Left renal cortex interstitium (tissue), 4 donors: ENCODE measurements around the gene WDR64. TPM values are rescaled to one million over a fixed set of nuclear protein-coding genes. Genes with fewer than 3 reads are reported as not detected.
A peak's percentile ranks its signal among the peaks of the same experiment; 100 is the strongest.

Experiments
- DNase-seq, 4 donors: peaks; one replicate each; pipeline ENCODE4 v3.0.0-alpha.2; 2013; ENCODE audit warnings: low read depth in 4 of 4, low spot score in 2 of 4, missing footprints in 1 of 4
- polyA plus RNA-seq, 4 donors: library from polyadenylated mRNA; unstranded; fragments of 120-200 nt; gene quantifications; one replicate each; pipeline ENCODE4 v1.2.1, GENCODE V29; 2013; ENCODE audit not compliant: insufficient read length in 4 of 4

Gene WDR64
- polyA plus RNA-seq, 4 donors: 0.20 to 1.5 (median 0.31) TPM

DNA sequence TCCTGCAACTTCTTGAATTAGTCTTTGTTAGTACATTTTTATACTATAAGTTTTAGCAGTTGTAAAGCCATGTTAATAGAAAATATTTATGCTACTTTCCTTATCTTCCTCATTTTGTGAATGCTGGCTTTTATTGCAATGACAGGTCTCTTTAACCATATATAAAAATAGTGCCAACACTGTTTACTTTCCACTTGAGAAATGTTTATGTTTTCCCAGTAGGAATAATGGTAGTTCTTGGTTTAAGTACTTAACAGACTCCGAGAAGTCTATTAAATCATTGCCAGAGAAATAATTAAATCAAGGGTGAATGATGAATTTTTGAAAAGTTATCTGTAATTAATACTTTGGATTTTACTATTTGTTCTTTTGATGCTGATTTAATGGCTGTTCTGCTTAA is 21.6 kb upstream of the WDR64 start:
- DNase-seq: no peak

DNA sequence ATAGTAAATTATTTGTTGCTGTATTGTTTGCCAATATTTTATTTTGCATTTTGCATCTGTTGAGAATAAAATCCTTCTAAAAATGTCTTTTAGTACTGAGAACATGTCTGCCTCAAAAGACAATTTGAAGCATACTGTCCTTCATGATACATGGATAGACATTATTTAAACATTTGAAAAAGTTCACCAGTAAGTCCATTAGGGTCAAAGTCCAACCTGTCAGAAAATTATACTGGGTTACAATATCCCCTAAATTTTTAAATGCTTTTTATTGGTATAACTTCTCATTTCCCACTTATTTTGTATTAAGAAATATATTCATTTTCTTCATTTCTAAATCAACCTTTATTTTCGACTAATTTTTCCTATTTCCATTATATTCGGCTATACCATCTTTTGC is 21.2 kb upstream of the WDR64 start:
- no peak for DNase-seq

DNA sequence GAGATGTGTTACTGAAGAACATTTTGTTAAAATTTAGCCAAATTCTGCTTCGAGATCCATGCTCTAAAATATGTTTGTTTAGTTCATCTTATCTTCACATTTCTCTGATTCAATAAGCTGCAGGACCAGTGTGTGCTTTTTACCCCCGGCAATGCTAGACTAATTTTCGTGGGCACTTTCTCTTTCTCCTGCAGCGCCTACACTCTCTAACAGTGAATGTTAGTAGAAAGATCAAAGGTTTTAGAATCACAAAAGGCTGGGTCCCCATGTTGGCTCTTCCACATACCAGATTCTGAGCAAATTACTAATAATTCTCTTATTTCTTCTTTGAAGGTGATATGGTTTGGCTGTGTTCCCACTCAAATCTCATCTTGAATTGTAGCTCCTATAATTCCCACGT is 20.4 kb upstream of the WDR64 start:
- no peak for DNase-seq

DNA sequence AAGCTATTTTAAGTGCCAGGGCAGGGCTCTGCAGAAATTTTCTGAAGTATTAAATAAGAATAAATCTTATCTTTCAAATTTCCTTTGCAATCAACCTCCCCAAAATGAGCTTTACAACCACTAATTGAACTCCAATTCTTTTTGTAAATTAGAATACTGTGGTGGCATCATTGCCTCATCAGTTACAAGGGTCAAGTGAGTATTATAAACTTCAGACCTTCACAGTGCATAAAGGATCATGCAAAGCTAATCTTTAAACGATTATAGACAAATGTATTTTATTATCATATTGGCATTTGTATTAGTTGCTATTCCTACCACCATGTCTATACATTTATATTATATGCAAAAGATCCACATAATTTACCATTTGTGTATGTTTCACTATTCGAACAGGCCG is 19.1 kb upstream of the WDR64 start:
- no peak for DNase-seq

DNA sequence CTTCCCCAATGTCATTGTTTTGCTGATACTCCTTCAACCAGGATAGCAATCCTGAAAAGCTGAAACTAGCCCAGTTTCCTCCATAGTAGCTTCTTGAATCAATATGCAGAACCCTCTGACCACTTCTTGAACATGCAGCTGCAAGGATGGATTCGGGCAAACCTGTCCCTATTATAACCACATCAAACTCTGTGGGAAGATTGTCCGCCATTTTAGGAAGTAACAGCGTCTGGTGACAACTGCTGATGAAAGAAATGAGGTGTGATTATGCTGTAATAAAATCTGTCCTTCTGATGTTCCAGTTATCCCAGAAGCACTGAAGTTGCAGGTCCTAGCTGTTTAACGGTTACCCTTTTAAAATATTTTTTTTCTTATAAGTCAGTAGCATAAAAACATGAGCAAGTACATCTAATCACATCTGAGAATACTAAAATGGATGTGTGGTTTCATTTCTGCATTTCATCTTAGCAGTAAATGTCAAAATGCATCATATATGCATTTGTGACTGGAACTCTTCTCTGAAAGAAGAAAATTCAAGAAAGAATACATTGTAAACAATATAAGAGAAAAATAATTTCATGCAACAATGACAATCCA is 16.4 kb upstream of the WDR64 start:
- DNase-seq: no peak

DNA sequence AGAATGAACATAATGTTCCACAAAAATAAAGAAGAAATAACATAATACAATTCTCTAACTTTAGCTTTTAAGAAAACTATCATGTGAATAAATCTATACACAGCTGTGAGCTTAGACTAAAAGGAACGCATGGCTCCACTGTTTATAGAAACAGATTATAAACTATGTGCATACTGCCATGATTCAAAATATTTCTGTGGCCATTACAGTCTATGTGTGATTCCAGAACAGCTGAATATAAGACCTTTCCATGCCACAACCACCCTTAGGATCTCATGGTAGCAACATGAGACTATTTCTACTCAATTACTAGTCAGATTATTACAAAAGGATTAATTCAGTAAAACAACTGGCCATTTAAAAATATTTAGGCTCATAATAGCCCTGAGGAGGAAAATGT is 15.8 kb upstream of the WDR64 start:
- no peak for DNase-seq

DNA sequence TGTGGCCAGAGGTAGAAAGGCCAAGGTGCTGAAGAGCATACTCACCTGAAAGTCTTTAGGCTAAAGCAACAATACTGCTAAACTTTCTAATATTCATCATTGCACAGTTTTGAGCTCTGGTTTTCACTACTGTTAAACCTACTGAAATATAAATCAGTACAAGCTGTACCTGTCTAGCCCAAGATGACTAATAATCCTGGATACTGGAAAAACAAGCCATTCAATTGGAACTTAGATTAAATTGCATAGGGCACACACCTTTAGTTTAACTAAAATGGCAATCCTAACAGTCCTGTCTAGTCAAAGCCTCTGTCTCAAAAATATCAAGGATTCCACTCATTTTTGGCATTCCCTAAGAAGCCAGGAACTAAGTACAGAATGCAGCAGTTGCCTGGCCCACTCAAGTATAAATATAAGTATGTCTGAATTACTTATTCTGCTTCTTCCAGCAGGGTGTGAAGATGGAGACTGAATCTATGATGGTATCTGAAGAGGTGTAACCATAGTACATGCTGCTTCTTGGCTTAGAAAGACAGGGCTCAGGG is 15.0 kb upstream of the WDR64 start:
- no peak for DNase-seq

DNA sequence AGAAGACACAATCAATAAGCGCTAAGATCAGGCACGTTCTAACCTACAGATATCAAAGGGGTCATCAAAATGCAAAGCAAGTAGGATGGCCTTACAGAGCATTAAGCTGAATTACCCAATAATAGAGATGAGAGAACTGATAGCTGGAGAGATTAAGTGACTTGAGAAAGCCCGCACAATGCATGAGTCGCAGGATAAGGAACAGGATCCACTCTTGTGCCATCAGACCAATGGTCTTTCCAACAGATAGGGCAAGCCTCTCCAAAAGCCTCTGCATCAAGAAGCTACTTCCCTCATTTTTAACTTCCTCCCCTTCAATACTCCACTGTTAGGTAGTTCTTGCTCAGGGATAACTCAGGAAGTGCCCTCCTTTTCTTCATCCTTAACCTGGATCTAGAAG is 14.5 kb upstream of the WDR64 start:
- no peak for DNase-seq

DNA sequence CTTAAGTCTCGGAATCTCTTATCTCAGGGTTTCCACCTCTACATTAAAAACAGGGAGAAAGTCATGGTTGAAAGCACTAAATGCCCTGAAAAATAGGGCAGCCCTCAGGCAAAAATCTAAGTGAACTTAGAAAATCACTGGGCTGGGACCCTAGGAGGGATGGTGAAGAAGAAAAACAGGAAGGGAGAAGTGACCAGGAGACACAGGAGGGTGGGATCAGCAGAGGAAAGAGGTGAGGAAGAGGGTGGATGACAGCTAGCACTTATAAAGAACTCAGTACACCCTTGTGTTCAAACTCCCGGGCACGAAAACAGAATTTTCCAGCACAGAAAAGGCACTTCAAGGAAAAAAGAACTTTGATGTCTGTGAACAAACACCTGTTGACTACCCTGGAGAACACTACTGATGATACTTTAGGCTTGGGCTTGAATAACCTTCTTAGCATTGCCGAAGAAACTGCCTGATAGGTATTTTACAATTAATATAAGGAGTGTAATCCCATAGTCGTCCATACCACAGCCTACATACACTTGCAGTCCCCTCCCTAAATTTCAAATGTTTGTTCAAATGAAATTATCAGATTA is 13.9 kb upstream of the WDR64 start:
- no peak for DNase-seq

DNA sequence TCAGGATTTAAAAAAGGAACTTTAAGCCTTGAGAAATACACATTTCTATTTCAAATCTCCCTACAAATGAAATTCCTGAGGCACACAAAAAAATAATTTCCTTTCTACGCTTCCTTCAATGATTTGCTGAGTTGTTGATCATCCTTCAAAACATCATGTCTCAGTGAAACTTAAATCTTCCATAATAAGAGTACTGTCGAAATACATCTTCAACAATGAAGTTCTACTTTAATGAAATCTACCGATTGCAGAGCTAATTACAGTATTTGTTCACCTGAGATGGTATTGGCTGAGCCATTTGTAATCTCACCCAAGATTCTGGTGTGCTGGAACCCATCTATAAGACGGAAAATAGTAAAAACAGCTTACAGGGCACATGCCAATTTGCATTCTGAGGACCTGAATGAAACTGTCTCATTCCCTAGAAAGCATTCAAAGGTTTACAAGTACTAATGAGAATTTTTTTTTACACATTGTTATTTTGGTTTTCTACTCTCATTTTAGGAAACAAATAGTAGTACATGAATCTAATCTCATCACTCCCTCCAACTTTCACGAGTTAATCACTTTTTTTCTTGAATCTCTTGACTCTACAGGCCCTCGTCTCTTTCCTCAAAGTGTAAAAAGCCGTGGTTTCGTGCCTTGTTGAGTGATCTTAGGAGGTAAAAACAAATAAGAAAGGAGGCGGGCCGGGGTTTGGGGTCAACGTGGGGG is 13.0 kb upstream of the WDR64 start:
- DNase-seq: no peak

DNA sequence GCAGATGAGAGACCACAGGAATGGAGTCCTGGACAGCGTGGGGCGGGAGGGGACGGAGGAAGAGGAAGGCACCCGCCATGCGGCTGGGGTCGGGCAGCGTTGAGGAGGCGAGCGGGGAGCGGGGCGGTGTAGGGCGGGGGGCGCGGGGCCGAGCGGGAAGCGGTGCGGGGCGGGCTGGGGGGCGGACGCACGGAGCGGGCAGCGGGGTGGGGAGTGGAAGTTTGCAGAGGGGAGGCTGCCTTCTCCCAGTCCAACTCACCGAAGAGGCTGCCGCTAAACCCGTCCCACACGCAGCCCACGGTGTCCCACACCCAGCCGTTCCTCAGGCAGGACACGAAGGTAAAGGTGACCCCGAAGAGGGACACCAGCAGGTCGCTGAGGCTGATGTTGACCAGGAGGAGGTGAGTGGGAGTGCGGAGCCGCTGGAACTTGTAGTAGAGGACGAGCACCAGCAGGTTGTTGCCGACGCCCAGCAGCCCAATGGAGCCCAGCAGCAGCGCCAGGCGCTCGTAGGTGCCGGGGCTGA is 12.4 kb upstream of the WDR64 start:
- peak in 1 of 4 donors; percentile 50 for DNase-seq

DNA sequence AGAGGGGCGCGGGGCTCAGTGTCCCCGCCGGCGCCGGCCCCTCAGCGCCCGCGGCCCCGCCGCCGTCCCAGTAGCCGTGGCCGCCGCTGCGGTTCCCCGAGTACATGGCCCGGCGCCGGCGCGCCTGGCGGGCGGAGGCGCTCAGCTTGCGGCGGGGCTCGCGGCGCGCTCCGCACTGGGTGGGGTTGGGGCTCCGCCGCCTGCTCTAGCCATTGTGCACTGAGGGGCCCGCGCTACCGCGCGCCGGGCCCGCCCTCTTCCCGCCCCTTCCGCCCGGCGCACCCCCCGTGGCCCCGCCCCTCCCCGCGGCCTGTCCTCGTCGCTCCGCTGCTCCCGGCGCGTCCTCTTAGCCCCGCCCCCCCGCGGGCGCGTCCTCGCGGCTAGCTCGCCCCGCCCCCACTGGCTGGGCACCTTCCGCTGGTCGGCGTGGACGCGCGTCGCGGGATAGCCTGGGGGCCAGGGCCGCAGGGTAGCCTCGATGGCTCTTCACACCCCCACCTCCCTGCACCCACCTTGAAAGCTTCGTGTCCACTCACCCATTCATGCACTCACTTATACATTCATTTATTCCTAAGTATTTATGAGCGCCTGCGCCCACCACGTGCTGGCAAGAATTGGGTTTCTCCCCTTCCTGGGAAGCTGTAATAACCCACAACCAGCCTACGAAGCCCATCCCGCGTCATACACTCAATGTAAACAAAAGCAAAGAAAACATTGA is 11.8 kb upstream of the WDR64 start, which contains the start of the genes CHML and OPN3:
CHML (minus strand) TSS at position 221 of the 718 bp plus-strand sequence. CDS start 4,603 bp downstream, outside the sequence.
OPN3 (minus strand) TSS at position 221 of the 718 bp plus-strand sequence; CDS start at position 106, 115 bp downstream.
- DNase-seq: peak; percentile 39 to 86 (median 76)

DNA sequence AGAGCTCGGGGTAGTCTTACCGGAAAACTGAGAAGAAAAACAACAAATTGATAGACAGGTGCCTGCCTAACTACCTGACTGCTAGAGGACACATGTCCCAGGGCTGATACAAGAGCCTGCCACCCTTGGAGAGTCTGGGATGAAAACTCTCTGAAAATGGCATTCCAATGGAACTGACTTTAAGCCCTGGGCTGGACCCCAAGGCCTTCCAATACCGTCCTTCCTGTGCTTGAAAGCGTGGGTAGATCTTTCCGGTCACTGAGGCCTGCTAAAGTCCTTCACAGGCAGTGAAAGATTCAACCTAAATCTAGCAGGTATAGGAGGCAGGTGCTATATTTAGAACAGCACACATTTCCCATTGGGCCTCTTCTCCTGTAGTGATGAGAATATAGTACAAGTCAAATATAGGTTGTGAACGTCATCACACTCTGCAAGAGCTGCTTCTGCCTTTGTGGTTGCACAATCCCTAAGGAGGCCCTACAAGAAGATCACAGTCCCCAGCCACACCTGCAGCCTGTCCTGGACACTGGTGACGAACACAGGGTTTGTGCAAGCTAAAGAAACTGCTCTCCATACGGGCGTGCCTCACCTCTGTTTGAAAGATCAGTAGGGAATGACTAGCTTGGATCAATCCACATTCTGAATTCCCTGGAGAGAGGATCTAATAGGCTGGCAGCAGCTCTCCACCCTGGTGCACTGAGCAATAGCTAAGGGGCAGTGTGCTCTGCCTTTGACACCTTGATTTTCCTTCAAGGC is 11.0 kb upstream of the WDR64 start:
- no peak for DNase-seq

DNA sequence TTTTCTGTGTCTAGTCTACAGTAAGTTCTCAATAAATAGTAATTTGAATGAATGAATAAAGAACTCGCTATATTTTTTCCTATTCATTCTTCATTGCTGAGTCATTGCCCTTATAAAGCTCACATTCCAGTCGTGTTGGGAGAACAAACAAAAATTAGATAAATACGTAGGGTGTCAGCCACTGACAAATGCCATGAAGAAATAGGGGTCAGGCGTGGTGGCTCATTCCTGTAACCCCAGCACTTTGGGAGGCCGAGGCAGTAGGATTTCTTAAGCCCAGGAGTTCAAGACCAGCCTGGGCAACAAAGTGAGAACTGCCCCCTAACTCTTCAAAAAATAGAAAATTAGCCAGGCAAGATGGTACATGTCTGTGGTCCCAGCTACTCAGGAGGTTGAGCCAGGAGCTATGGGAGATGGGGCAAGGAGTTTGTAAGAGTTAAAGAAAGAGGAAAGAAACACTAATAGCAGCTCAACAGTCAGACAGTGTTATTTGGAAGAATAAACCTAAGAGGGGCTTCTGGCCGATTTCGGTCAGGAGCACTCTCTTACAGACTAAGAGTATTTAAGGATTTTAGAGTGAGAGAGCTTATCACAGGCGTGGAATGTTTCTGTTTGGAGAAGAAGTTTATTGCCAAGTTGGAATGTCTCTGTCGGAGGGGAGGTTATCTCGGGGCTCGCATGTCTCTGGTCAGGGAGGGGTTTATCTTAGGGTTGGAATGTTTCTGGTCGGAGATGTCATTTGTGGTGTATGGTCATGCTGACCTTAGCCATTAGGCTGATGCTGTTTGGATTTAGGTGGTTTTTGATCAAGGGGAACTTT is 10.1 kb upstream of the WDR64 start:
- no peak for DNase-seq

DNA sequence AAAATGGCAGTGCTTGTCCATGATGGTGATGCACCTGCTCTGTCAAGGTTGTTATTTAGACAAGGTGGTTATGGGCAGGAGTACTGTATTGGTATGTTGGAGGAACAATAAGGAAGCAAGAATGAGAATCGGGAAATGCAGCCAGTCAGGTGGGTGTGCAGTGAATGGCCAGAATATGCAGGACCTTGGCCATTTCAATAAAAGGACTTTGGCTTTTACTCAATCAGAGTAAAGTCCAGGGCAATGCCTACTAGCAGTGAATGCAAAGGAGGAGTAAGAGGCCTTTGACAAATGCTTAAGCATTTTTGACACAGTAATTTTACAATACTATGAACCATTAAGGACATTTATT is 9.5 kb upstream of the WDR64 start:
- no peak for DNase-seq

DNA sequence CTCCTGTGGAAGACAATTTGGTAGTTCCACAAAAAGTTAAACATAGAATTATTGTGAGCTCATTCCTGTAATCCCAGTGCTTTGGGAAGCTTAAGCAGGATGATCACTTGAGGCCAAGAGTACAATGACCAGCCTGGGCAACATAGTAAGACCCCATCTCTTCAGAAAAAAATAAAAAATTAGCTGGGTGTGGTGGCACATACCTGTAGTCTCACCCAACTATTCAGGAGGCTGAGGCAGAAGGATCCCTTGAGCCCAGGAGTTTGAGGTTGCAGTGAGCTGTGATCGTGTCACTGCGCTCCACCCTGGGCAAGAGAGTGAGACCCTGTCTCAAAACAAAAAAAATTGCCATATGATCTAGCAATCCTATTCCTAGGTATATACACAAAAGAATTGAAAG is 7.8 kb upstream of the WDR64 start:
- DNase-seq: no peak

DNA sequence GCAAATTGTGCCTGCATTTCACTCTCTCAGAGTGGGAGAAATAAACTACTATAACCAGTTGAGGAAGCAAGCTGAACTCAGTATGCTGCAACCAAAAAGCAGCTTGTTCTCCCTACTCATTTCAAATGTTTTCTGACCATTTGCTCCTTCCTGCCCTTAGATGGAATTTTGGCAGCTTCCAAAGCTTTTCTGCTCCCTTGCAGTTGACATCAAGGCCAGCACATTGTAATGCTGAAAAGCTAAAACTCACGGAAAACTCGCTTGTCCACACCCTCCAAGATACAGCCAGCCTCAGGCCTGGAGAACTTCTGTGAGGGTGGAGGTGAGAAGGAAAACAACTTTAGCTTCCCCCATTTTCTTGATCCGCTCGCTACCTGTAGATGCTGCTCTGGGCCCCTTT is 6.9 kb upstream of the WDR64 start:
- DNase-seq: no peak

DNA sequence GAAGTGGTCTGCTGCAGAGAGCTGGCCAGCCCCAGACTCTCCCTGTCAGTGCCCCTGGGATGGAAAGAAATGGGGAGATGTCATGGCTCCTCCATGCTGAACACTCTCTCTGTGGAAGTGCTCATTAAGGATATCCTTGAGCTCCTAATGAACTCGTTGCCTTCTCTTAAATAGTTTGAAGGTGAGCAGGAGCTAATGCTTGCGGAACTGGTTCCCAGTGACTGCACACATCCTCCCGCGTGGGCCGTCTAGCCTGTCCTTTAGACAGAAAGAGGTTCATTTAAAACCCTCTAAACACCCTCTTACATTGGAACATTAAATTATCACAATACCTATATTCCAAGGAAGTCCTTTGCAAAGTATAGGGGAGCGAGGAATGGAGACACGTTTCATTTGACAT is 5.9 kb upstream of the WDR64 start:
- no peak for DNase-seq

DNA sequence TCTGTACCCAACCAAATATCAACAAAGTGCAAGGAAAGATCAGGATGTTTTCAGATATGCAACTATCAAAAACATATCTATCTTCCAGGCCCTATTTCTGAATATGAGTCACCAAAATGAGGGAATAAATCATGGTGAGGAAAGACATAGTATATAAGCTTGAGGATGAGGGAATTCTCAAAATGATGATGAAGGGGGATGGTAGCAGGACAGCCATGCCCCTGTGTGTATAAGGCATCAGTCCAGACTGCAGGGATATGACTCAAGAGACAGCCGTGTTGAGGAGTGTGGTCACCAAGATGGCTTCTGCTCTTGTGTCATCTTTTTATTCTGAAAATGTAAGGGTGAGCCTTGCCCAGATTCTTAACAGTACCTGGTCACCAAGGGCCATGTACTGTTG is 4.4 kb upstream of the WDR64 start:
- no peak for DNase-seq
